CD4-positive, CD25-positive, alpha-beta regulatory T cell (primary cell): ENCODE results near the gene DDO. TPM values are rescaled to one million over a fixed set of nuclear protein-coding genes. Genes with fewer than 3 reads are reported as not detected.

Experiments used
- ATAC-seq, 2 donors: fragments of 150-1000 bp; cut with Tn5 transposase; one replicate each; pipeline ENCODE4 v1.10.0; 2021; ENCODE audit warnings: low read depth in 2 of 2, moderate number of reproducible peaks in 2 of 2, moderate library complexity in 1 of 2
- DNase-seq, 3 donors: peaks; one replicate each; pipeline versions ENCODE4 v3.0.0 to v3.0.0-alpha.2; 2012 to 2022; ENCODE audit warnings: mixed read lengths in 1 of 3
- H3K27ac ChIP-seq: one replicate; pipeline ENCODE4 v1.7.0; 2013; ENCODE audit warnings: mild to moderate bottlenecking, low read length; ENCODE audit not compliant: insufficient read depth, poor library complexity, severe bottlenecking
- H3K27me3 ChIP-seq: one replicate; pipeline ENCODE4 v1.7.0; 2013; ENCODE audit warnings: low read length; ENCODE audit not compliant: control insufficient read depth, insufficient read depth
- H3K36me3 ChIP-seq: one replicate; pipeline ENCODE4 v1.7.0; 2013; ENCODE audit warnings: mild to moderate bottlenecking, low read length, moderate library complexity; ENCODE audit not compliant: control insufficient read depth, insufficient read depth
- H3K4me1 ChIP-seq: 2 replicates; pipeline ENCODE4 v1.7.0; 2013; ENCODE audit warnings: mild to moderate bottlenecking, low read length; ENCODE audit not compliant: insufficient read depth, control insufficient read depth, poor library complexity, severe bottlenecking
- H3K4me3 ChIP-seq: one replicate; pipeline ENCODE4 v1.7.0; 2013; ENCODE audit warnings: low read depth, mild to moderate bottlenecking, low read length, moderate library complexity
- H3K9me3 ChIP-seq, 2 experiments: 1 replicate in 1 of 2; 2 replicates in 1 of 2; pipeline ENCODE4 v1.7.0; 2013; ENCODE audit warnings: low read length in 2 of 2, mild to moderate bottlenecking in 1 of 2, moderate library complexity in 1 of 2; ENCODE audit not compliant: control insufficient read depth in 2 of 2
- H3K27ac Mint-ChIP-seq, 3 donors: one replicate each; pipeline ENCODE4 v1.8.0; 2020 to 2022; ENCODE audit warnings: mild to moderate bottlenecking in 3 of 3, mixed read lengths in 3 of 3, moderate library complexity in 2 of 3
- H3K27me3 Mint-ChIP-seq: one replicate; pipeline ENCODE4 v1.8.0; 2022; ENCODE audit warnings: mild to moderate bottlenecking, mixed read lengths
- H3K36me3 Mint-ChIP-seq: one replicate; pipeline ENCODE4 v1.8.0; 2020; ENCODE audit warnings: mixed read lengths
- H3K4me1 Mint-ChIP-seq, 4 donors: one replicate each; pipeline ENCODE4 v1.8.0; 2020 to 2022; ENCODE audit warnings: mixed read lengths in 4 of 4, mild to moderate bottlenecking in 1 of 4
- H3K4me3 Mint-ChIP-seq, 4 donors: one replicate each; pipeline ENCODE4 v1.8.0; 2020 to 2022; ENCODE audit warnings: mild to moderate bottlenecking in 4 of 4, mixed read lengths in 4 of 4, moderate library complexity in 3 of 4
- H3K9me3 Mint-ChIP-seq, 7 donors: one replicate each; pipeline ENCODE4 v1.8.0; 2020 to 2022; ENCODE audit warnings: mixed read lengths in 7 of 7, mild to moderate bottlenecking in 3 of 7, moderate library complexity in 2 of 7
- polyA plus RNA-seq, 4 donors: library from polyadenylated mRNA; unstranded; fragments of 300-500 nt; fragmentation: Illumina TruSeq; gene quantifications; one replicate each; pipeline ENCODE4 v1.2.3, GENCODE V29; 2021
- total RNA-seq: library from RNA; stranded (reverse); gene quantifications from one replicate; pipeline ENCODE4 v1.2.3, GENCODE V29; 2022

DDO gene
- total and polyA plus RNA-seq, 5 donors from 2014 or later = not detected

- DNase-seq (no peak), ATAC-seq (no peak)
- Mint-ChIP-seq H3K9me3 (peaks cover 1 to 9% (median 5%) of the 10 kb centered on the region in 7 donors), H3K36me3 (no peaks in the 10 kb centered on the region), H3K27ac (no peak overlapping the region), H3K4me1 (no peaks in the 10 kb centered on the region), H3K4me3 (no peak overlapping the region), H3K27me3 (peaks cover 3% of the 10 kb centered on the region)
- H3K9me3 ChIP-seq = peaks cover 6% of the 10 kb centered on the region in 2 experiments
- no peak overlapping the region for H3K27ac ChIP-seq
- peaks cover 3% of the 10 kb centered on the region for H3K27me3 ChIP-seq
- H3K36me3 ChIP-seq = no peaks in the 10 kb centered on the region
- no peak overlapping the region for H3K4me3 ChIP-seq
- H3K4me1 ChIP-seq = no peaks in the 10 kb centered on the region
Observed at GRCh38 chr6:110419028-110419739, 3.8 kb upstream of the DDO start.

- Histone ChIP-seq H3K27ac (no peak overlapping the region), H3K9me3 (peaks cover 6% of the 10 kb centered on the region in 2 experiments), H3K4me3 (no peak overlapping the region), H3K27me3 (peaks cover 3% of the 10 kb centered on the region), H3K36me3 (no peaks in the 10 kb centered on the region), H3K4me1 (no peaks in the 10 kb centered on the region)
- Mint-ChIP-seq H3K36me3 (no peaks in the 10 kb centered on the region), H3K4me1 (no peaks in the 10 kb centered on the region), H3K9me3 (peaks cover 1 to 9% (median 5%) of the 10 kb centered on the region in 7 donors), H3K4me3 (no peak overlapping the region), H3K27ac (no peak overlapping the region), H3K27me3 (peaks cover 3% of the 10 kb centered on the region)
- ATAC-seq (no peak), DNase-seq (no peak)
Observed at GRCh38 chr6:110418594-110418993, 3.2 kb upstream of the DDO start.

GRCh38 chr6:110414669-110415068, 706 bp downstream of the DDO start:
- no peak overlapping the region for H3K4me3 ChIP-seq
- DNase-seq (no peak), ATAC-seq (no peak)
- H3K9me3 Mint-ChIP-seq = peaks cover 0 to 3% (median 0%) of the 10 kb centered on the region in 7 donors
- no peaks in the 10 kb centered on the region for H3K36me3 Mint-ChIP-seq
- H3K4me1 ChIP-seq = no peaks in the 10 kb centered on the region
- no peak overlapping the region for H3K27ac Mint-ChIP-seq
- H3K27me3 ChIP-seq = peaks cover 1% of the 10 kb centered on the region
- H3K4me1 Mint-ChIP-seq = no peaks in the 10 kb centered on the region
- no peaks in the 10 kb centered on the region for H3K9me3 ChIP-seq
- peaks cover 9% of the 10 kb centered on the region for H3K27me3 Mint-ChIP-seq
- H3K27ac ChIP-seq = no peak overlapping the region
- H3K4me3 Mint-ChIP-seq = no peak overlapping the region
- no peaks in the 10 kb centered on the region for H3K36me3 ChIP-seq

GRCh38 chr6:110412360-110412759, 3.0 kb downstream of the DDO start:
- Histone ChIP-seq H3K4me3 (no peak overlapping the region), H3K27me3 (peaks cover 4% of the 10 kb centered on the region), H3K27ac (no peak overlapping the region), H3K9me3 (no peaks in the 10 kb centered on the region), H3K36me3 (no peaks in the 10 kb centered on the region), H3K4me1 (no peaks in the 10 kb centered on the region)
- Mint-ChIP-seq H3K27me3 (peaks cover 9% of the 10 kb centered on the region), H3K27ac (no peak overlapping the region), H3K36me3 (no peaks in the 10 kb centered on the region), H3K9me3 (peaks cover 0 to 3% (median 0%) of the 10 kb centered on the region in 7 donors), H3K4me1 (no peaks in the 10 kb centered on the region), H3K4me3 (no peak overlapping the region)
- DNase-seq (no peak), ATAC-seq (no peak)

- H3K4me3 Mint-ChIP-seq = no peak overlapping the region
- no peaks in the 10 kb centered on the region for H3K36me3 Mint-ChIP-seq
- Histone ChIP-seq H3K4me3 (no peak overlapping the region), H3K4me1 (no peaks in the 10 kb centered on the region), H3K36me3 (no peaks in the 10 kb centered on the region), H3K27ac (no peak overlapping the region), H3K9me3 (no peaks in the 10 kb centered on the region), H3K27me3 (peaks cover 4% of the 10 kb centered on the region)
- no peak overlapping the region for H3K27ac Mint-ChIP-seq
- peaks cover 9% of the 10 kb centered on the region for H3K27me3 Mint-ChIP-seq
- no peaks in the 10 kb centered on the region for H3K9me3 Mint-ChIP-seq
- ATAC-seq (no peak), DNase-seq (no peak)
- no peaks in the 10 kb centered on the region for H3K4me1 Mint-ChIP-seq
Observed at GRCh38 chr6:110410511-110410910, 4.9 kb downstream of the DDO start.

GRCh38 chr6:110409794-110410193, 5.6 kb downstream of the DDO start:
- H3K27me3 ChIP-seq = peaks cover 4% of the 10 kb centered on the region
- no peaks in the 10 kb centered on the region for H3K4me1 ChIP-seq
- peaks cover 9% of the 10 kb centered on the region for H3K27me3 Mint-ChIP-seq
- no peaks in the 10 kb centered on the region for H3K36me3 ChIP-seq
- no peaks in the 10 kb centered on the region for H3K36me3 Mint-ChIP-seq
- DNase-seq (no peak), ATAC-seq (no peak)
- no peaks in the 10 kb centered on the region for H3K9me3 Mint-ChIP-seq
- no peak overlapping the region for H3K4me3 ChIP-seq
- no peaks in the 10 kb centered on the region for H3K4me1 Mint-ChIP-seq
- H3K4me3 Mint-ChIP-seq = no peak overlapping the region
- H3K27ac Mint-ChIP-seq = no peak overlapping the region
- H3K9me3 ChIP-seq = no peaks in the 10 kb centered on the region
- no peak overlapping the region for H3K27ac ChIP-seq

GRCh38 chr6:110408901-110409300, 6.5 kb downstream of the DDO start:
- ATAC-seq = no peak
- Mint-ChIP-seq H3K4me1 (no peaks in the 10 kb centered on the region), H3K27me3 (peaks cover 9% of the 10 kb centered on the region)

GRCh38 chr6:110404607-110405006, 10.8 kb downstream of the DDO start:
- no peaks in the 10 kb centered on the region for H3K9me3 Mint-ChIP-seq
- H3K36me3 ChIP-seq = no peaks in the 10 kb centered on the region
- no peak overlapping the region for H3K4me3 Mint-ChIP-seq
- no peak for ATAC-seq
- H3K36me3 Mint-ChIP-seq = no peaks in the 10 kb centered on the region
- H3K4me1 Mint-ChIP-seq = no peaks in the 10 kb centered on the region
- H3K27me3 ChIP-seq = peaks cover 6% of the 10 kb centered on the region
- H3K27me3 Mint-ChIP-seq = no peaks in the 10 kb centered on the region
- no peak overlapping the region for H3K4me3 ChIP-seq
- H3K27ac Mint-ChIP-seq = no peak overlapping the region
- H3K4me1 ChIP-seq = no peaks in the 10 kb centered on the region
- H3K9me3 ChIP-seq = no peaks in the 10 kb centered on the region
- DNase-seq = no peak
- H3K27ac ChIP-seq = no peak overlapping the region

More at GRCh38 chr6:110408901-110409300, 6.5 kb downstream of the DDO start:
- H3K36me3 Mint-ChIP-seq = no peaks in the 10 kb centered on the region
- Histone ChIP-seq H3K4me3 (no peak overlapping the region), H3K27me3 (peaks cover 7% of the 10 kb centered on the region), H3K27ac (no peak overlapping the region), H3K36me3 (no peaks in the 10 kb centered on the region), H3K4me1 (no peaks in the 10 kb centered on the region), H3K9me3 (no peaks in the 10 kb centered on the region)
- H3K4me3 Mint-ChIP-seq = peak overlapping the region in 1 of 4 donors; percentile 34
- DNase-seq = no peak
- no peaks in the 10 kb centered on the region for H3K9me3 Mint-ChIP-seq
- H3K27ac Mint-ChIP-seq = no peak overlapping the region
